Fibroblast of skin of left biceps (primary cell): ENCODE data around the gene ADGRG7.
"Not testable (repeated sequence)": the region's sequence is repeated elsewhere in the genome, so short reads cannot be mapped to it uniquely, and the experiment has no call there.

ENCODE experiments used
- DNase-seq, 2 experiments: peaks; one replicate each; pipeline ENCODE4 v3.0.0-alpha.2; 2013; ENCODE audit warnings: low read depth in 2 of 2

ADGRG7 gene, protein sequence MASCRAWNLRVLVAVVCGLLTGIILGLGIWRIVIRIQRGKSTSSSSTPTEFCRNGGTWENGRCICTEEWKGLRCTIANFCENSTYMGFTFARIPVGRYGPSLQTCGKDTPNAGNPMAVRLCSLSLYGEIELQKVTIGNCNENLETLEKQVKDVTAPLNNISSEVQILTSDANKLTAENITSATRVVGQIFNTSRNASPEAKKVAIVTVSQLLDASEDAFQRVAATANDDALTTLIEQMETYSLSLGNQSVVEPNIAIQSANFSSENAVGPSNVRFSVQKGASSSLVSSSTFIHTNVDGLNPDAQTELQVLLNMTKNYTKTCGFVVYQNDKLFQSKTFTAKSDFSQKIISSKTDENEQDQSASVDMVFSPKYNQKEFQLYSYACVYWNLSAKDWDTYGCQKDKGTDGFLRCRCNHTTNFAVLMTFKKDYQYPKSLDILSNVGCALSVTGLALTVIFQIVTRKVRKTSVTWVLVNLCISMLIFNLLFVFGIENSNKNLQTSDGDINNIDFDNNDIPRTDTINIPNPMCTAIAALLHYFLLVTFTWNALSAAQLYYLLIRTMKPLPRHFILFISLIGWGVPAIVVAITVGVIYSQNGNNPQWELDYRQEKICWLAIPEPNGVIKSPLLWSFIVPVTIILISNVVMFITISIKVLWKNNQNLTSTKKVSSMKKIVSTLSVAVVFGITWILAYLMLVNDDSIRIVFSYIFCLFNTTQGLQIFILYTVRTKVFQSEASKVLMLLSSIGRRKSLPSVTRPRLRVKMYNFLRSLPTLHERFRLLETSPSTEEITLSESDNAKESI

DNA sequence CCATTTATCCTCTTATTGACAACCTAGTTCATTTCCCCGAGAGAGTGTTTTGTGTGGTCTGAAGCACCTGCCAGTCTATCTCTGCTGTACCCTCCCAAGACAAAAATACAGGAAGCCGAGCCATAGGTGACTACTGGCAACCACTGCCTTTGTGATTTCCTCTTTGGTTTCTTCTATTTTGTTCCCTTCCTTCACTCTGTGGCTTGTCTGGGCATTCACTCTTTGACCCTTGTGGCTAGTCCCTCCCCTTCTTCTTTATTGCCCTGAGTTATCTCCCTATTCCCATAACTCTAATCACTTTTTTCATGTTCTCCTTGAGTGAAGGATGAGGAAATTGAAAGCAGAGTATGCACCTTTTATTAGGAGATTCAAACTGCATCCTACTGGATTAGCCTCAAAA is at the start of gene ADGRG7:
Gene ADGRG7, plus strand, starts transcription at position 297 of the 400 bp plus-strand sequence. CDS start 256 bp downstream, outside the sequence.
- no peak for DNase-seq

DNA sequence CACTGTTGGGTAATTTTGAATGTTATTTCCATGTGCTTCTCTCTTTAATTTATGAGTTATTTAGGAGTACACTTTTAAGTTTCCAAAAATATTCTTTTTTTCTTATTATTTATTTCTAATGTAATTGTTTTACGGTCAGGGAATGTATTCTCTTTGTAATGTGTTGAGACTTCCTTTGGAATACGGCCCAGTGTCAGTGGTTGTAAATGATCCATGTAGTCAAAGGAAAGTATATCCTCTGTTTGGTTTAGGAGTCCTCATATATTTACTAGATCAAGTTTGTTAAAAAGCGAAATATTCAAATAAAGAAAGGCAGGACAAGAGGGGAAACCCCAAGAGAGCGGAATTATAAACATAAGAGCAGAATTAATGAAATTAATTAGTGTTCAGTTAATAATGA is 49.0 kb upstream of the ADGRG7 start:
- no peak for DNase-seq

DNA sequence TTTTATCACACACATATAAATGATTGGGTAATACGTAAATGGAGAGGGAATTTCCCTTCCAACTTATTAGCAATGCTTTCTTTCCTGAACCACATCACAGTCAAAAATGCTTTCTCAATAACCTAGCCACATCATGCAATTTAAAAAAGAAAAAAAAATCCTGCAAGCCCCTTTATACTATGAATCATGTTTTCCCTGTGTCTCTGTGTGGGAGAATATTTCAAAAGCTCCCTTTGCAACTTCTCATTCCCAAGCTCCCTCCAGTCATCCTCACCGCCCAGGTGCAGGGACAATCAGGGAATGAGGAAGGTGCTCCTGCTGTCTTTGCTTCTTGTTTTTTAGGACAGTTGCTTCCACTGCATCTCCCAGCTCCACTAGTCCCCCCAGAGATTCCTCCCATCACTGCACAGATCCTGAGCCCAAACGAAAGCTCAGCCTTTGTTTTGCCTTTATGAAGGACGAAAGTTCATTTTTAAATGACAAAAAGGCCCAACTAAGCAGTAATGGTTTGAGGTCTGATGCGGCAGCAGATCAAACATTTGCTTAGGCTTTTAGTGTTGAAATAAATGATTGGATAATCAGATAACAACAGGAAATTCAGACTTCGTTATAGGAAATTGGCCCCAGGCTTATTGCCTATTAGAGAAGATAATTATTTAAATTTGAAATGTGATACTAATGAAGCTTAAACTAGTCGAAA is 47.8 kb upstream of the ADGRG7 start:
- peak; percentile 71 to 76 for DNase-seq

DNA sequence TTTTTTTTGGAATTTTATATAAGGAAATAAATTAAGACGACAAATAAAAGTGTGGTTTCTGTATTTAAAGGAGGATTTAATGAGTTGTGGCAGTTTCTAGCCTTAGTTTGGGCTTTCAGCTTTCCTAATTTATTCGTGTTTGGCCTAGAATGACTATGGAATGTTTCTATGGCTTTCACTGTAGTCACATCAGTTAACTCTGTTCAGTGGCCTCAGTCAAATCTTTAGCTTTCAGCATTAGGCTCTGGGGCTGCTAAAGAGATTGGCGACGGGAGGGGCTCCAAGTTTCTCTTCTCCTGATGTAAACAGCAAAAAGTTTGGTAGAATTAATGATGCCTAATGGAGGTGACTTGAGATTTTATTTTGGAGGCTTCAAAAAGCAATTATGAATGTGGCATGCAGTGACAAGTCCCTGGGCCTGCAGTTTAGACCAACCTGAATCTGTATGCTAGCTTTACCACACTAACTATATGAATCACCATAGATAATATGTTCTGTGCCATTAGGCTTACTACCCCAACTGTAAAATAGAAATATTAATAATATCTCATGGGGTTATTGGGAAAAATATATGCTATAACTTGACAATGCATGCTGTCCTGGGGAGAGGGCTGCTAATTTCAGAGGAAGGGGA is 47.1 kb upstream of the ADGRG7 start:
- DNase-seq: no peak

DNA sequence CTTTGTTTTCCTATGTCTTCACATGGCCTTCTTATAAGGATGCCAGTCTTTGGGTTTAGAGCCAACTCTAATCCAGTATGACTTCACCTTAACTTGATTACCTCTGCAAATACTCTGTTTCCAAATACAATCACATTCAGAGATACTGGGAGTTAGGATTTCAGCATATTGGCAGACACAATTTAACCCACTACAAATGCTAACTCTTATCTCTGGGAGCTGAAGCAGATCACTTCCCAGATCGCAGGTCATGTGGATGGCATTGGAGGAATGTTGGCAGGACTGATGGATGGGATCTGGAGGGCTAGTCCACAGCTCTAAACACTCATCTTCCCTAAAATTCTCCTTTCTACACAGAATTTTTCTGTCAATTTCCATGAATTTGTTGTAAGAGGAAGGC is 46.2 kb upstream of the ADGRG7 start:
- DNase-seq: no peak

DNA sequence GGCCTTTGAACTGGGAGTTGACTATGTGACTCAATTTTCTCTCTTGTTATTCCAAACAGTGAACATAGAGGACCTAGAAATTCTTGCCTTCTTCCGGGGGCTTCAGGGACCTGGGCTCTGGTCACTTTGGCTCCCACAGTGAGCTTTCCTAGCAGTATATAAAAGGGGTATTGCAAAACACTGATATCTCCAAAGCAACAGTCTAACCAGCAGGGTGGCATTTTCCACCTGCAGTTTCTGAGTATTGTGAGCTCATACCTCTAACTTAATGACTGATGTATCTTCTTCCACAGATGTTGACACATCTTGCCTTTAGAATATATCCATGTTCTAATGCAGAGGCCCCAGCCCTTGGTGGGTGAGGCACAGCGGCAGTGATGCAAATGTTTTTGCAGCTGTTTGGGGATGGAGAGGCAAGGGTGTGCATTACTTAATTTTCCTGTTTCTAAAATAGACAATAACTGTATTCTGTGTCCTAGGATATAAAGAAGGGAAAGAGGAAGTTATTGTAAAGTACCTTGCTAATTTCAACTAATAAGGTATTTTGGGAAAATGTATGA is 45.7 kb upstream of the ADGRG7 start:
- no peak for DNase-seq

DNA sequence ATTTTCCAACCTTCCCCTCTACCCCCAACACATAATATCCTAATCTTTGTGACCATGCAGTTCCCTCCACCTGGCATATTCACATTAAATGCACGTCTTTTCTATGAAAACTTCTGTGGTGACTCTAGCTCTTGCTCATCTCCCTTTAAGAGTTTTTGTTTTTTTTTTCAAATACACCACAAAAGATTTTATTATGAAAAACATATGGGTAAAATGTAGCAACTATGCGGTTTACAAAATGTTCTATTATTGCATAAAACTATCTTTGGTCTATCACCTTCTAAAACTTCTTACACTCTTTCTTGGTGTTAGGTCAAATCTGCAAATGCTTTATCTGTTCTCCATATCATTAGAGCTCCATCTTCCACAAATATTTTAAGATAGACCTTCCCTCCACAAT is 38.6 kb upstream of the ADGRG7 start:
- DNase-seq: peak; percentile 29 to 38

DNA sequence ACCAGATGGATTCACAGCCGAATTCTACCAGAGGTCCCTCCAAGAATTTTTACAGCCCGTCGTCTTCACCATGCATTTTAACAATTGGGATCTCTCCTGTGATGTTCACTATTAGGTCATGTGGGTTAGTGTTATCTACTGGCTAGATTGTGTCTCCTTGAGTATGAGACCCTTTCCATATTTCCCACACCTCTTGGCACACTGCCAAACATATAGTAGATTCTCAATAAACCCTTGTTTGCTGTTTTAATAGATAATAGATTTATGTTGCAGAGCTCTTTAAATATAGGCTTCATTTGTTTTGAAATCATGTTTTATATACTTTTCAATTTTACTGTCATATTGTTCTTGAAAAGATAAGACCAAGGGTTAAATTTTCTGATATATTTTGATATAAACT is 34.9 kb upstream of the ADGRG7 start:
- no peak for DNase-seq

DNA sequence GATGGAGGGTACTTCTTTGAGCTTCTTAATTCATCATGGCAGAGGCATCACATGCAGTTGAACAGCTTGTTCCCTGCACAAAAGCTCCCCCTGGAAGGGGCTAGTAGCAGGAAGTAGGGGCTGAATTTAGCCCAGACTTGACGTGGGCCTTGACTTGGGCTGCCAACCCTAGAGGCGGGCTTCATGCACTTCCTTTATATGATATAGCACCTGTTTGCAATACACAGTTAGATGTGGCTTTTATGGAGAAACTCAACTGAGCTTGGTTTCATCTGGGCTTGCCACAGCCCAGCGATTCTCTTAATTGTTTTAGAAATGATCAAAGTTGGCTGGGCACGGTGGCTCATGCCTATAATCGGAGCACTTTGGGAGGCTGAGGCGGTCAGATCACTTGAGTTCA is 33.7 kb upstream of the ADGRG7 start:
- DNase-seq: no peak

DNA sequence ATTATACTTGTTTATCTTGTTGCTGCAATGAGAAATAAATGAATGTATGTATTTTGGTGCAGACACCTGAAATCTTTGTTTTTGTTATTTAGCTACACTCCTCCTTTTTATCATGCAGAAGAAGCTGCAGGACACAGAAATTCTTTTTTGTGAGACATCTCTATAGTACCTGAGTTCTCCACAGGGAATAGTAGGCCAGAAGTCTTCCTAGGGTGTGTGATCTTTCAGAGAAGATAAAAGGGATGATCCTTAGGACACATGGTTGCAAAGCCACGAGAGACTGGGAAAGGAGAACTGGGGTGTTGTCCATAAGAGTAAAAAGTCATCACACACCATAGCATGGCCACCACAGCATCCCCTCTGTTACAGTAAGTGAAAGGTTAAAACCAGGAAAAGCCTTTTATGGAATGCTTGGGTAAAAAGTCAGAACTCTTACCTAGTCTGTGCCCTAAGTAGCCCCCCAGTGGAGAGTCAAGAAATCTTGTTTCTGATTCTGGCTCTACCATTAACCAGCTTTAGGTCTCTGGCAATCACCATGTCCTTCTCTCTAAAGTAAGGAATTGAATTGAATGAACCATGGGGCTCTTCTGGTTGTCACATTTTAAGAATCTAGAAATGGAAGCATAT is 31.9 kb upstream of the ADGRG7 start:
- no peak for DNase-seq

DNA sequence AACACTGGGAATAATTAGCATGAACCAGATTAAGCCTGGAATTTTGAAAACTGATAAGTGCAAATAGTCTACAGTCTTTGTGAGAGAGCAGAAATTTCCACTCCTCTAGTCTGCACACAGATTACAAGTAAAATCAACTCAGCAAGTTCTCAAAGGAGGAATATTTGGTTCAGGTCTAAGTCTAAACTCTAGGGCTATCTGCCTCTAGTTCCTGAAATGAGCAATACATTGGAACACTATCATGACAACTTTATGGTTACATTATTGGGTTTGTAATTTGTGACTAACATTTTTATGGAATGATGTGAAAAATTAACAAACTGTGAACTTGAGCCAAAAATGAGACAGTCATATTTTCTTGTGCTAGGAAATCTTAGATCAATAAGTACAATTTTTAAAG is 30.8 kb upstream of the ADGRG7 start:
- DNase-seq: no peak

DNA sequence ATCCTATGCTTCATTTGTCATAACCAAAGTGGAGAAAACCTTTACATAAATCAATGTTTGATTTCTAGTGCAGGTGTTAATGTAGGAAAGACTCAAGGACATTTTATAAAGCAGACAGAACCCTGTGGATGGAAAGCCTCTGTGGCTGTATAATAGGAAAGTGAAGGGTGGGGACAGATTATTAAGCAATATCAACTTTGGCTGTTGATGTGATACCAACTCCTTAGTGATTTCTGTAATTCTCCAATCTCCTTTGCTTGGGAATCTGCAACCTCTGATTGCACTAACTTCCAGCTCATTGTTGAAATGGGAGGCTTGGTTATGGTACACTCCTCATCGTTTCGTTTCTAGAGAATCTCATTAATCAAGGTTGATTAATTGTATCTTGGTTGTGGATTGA is 29.3 kb upstream of the ADGRG7 start:
- no peak for DNase-seq

DNA sequence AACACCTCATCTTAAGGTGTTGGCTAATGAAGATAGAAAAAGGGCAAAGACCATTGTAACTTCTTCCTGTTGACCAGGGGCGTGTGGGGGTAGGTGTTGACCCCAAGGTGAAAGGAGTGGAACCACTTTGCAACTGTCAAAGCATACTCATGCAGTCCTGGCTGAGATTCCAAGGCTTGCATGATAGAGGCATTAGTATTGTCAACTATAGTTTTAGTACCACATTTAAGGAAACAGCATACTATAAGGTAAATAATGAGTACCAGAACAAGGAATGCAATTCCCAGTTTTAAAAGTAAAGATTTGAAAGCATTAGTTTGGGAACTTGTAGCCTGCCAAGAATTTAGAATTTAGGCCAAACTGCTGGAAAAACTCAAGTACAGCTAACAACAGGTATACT is 27.8 kb upstream of the ADGRG7 start:
- DNase-seq: no peak

DNA sequence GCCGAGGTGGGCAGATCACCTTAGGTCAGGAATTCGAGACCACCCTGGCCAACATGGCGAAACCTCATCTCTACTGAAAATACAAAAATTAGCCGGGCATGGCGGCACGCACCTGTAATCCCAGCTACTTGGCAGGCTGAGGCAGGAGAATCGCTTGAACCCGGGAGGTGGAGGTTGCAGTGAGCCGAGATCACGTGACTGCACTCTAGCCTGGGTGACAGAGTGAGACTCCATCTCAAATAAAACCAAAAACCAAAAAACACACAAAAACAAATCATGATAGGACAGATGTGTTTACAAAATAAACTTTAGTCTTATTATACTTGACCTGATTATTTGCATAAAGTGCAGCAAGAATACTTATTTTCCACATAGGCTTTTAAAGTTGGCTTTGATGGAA is 27.2 kb upstream of the ADGRG7 start:
- not testable (repeated sequence) for DNase-seq

DNA sequence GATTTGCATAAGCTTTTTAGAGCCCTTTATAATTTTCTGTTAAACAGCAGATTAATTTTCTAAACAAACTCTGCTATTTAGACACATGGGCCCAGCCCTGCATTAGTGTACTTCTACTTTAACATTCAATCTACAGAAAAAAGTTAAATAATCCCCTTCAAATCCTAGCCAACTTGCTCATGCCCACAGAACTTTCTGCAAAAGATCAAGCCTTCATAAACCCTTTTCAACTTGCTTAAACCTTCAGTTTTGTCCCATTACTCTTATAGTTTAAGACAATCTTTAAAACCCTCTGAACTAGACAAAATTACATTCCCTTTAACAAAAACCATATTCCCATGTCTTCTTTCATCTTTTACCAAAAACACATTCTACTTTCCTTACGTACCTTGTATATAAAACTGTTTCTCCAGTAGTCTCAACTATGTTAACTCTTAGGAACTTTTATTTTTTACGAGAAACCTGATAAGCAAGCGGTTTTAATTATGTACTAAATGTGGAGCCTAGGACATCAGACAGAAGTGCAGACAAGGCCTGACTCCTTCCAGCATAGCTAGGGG is 25.2 kb upstream of the ADGRG7 start:
- no peak for DNase-seq

DNA sequence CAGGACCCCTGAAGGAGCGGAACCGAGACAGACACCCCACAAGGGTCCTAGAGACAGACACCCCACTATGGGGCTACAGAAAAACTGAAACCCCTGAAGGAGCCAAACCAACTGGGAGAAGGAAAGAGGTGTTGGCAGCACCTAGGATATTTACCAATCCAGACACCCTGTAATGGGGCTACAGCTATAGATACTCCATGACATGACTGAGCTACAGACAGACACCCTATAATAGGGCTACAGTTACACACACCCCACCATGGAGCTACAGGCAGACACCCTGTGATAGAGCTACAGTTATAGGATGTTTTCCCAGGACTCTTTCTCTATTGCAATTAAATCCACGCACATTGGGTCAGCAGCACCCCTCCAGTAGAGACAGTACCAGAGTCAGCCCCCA is 22.6 kb upstream of the ADGRG7 start:
- DNase-seq: no peak

DNA sequence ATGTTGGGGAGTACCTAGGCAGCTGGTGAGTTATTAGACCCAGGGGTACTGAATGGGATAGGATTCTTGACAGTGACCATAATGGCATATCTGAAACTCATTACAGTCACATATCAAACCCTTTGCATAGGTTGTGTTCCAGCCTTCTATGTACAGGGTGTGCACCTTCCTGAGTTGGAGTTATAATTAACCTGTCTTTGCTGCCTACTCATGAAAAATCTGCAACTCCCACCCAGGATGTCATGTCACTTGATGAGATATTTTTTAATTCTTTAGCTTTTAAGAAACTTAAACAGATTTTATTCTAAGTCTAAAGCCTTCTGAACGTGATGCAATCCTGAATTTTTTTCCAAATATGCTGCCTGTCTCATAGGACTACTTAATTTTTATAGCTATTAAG is 21.1 kb upstream of the ADGRG7 start:
- no peak for DNase-seq

DNA sequence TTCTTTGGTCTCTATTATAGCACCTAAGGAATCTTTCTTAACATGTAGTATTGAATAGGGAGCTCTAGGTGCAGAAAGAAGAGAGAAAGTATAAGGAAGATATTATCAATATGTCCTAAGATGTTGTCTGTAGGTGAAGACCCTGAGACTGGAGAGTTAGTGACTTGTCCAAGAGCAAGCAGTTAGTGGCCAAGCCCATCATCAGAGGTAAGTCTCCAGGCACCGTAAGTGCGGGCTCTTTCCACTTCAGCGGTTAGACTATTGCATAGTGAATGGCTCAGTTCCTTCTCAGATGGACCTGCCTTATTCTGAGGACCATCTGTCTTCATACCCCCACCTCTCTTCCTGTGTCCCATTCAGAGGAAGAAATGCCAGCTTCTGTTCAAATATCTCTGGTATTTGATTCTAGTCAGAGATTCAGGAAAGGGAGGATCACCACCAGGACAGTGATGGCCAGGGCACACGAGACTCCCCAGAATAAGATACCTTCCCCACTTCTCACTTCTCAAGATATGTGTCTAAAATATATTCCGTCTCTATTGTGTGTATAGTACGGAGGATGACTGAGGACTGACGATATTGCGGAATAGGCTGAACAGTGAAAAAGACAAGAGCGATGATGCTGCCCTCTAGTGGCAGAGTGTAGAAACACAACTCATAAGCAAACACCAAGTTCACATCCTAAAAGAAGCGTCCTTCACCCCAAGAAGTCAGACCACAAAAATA is 19.1 kb upstream of the ADGRG7 start:
- peak; percentile 39 to 42 for DNase-seq

DNA sequence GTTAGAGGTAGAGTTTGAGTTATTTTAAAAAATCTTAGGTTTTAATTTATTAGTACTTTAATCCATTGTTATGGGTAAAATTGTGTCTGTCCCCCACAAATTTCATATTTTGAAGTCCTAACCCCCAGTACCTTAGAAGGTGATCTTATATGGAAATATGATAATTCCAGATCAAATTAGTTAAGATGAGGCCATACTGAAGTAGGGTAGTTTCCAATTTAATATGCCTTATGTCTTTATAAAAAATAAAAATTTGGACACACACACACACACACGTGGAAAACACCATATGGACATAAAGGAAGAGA is 18.6 kb upstream of the ADGRG7 start:
- DNase-seq: no peak

DNA sequence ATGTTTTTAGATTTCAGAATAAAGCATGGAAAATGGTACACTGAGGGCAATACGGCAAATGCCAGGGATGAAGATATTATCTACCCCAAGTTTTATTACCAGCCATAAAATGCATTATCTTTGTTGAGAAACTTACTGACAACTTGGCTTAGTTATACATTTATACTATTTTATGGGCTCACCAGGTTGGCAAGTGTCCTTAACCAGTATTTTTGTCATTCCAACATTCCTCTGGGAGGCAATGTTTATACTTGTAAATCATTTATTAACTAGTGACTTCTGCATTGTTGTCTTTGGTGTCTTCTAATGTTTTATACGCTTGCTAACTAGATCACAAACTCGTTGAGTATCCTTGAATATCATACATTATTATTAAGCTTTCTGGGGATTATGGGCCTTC is 18.0 kb upstream of the ADGRG7 start:
- no peak for DNase-seq
